Measurements from ENCODE around the gene MTMR1.

MTMR1 gene

GRCh38 chrX:150779385-150779784 is 86.2 kb downstream of the MTMR1 start:
- ATAC-seq = no peak
- no peak for TF ChIP-seq CSRNP3 (CRISPR knock-in tag; IDR thresholded peaks at IDR 0.05)
- TF ChIP-seq ARNTL (CRISPR knock-in tag; IDR thresholded peaks at IDR 0.05; ENCODE audit: borderline replicate concordance, low read depth) = no peak

- TF ChIP-seq ZNF565 (CRISPR knock-in tag; conservative IDR thresholded peaks at IDR 0.05; ENCODE audit: low read depth) = no peak
- no peak for TF ChIP-seq PPARA (CRISPR knock-in tag; IDR thresholded peaks at IDR 0.05; ENCODE audit: borderline replicate concordance)
- no peak for TF ChIP-seq TSHZ2 (CRISPR knock-in tag; IDR thresholded peaks at IDR 0.05)
- TF ChIP-seq OSR1 (CRISPR knock-in tag; IDR thresholded peaks at IDR 0.05) = no peak
- TF ChIP-seq POU6F1 (CRISPR knock-in tag; IDR thresholded peaks at IDR 0.05; ENCODE audit: borderline replicate concordance, low read depth) = no peak
- no peak for TF ChIP-seq BACH2 (CRISPR knock-in tag; IDR thresholded peaks at IDR 0.05; ENCODE audit: borderline replicate concordance)
- no peak for TF ChIP-seq TCF4 (CRISPR knock-in tag; IDR thresholded peaks at IDR 0.05; ENCODE audit: borderline replicate concordance)
- TF ChIP-seq ZC3H10 (CRISPR knock-in tag; IDR thresholded peaks at IDR 0.05) = no peak
- no peak for TF ChIP-seq ISL1 (CRISPR knock-in tag; IDR thresholded peaks at IDR 0.05)
- TF ChIP-seq SNAI2 (CRISPR knock-in tag; IDR thresholded peaks at IDR 0.05) = no peak
- TF ChIP-seq ZNF70 (CRISPR knock-in tag; IDR thresholded peaks at IDR 0.05) = no peak
- no peak for TF ChIP-seq ZNF8 (CRISPR knock-in tag; IDR thresholded peaks at IDR 0.05)
- no peak for TF ChIP-seq CSDC2 (CRISPR knock-in tag; IDR thresholded peaks at IDR 0.05)
- no peak for TF ChIP-seq ARNTL (CRISPR knock-in tag; IDR thresholded peaks at IDR 0.05; ENCODE audit: borderline replicate concordance, low read depth)
- no peak for TF ChIP-seq TOX (CRISPR knock-in tag; IDR thresholded peaks at IDR 0.05; ENCODE audit: borderline replicate concordance)
- no peak for TF ChIP-seq ZFP3 (CRISPR knock-in tag; IDR thresholded peaks at IDR 0.05)
- no peak for TF ChIP-seq PATZ1 (CRISPR knock-in tag; IDR thresholded peaks at IDR 0.05; ENCODE audit: borderline replicate concordance)
- TF ChIP-seq GLIS3 (CRISPR knock-in tag; IDR thresholded peaks at IDR 0.05) = no peak
- no peak for TF ChIP-seq ZFP30 (CRISPR knock-in tag; IDR thresholded peaks at IDR 0.05)
- TF ChIP-seq CSRNP3 (CRISPR knock-in tag; IDR thresholded peaks at IDR 0.05) = no peak
Observed at GRCh38 chrX:150781677-150782076, 88.5 kb downstream of the MTMR1 start.

GRCh38 chrX:150790021-150790420 is 96.8 kb downstream of the MTMR1 start:
- ATAC-seq = no peak
- TF ChIP-seq ZNF70 (CRISPR knock-in tag; IDR thresholded peaks at IDR 0.05) (no peak), TOX (CRISPR knock-in tag; IDR thresholded peaks at IDR 0.05; ENCODE audit: borderline replicate concordance) (no peak), ISL1 (CRISPR knock-in tag; IDR thresholded peaks at IDR 0.05) (no peak), ZNF565 (CRISPR knock-in tag; conservative IDR thresholded peaks at IDR 0.05; ENCODE audit: low read depth) (no peak), ZFP3 (CRISPR knock-in tag; IDR thresholded peaks at IDR 0.05) (no peak), POU6F1 (CRISPR knock-in tag; IDR thresholded peaks at IDR 0.05; ENCODE audit: borderline replicate concordance, low read depth) (no peak)

More at GRCh38 chrX:150781677-150782076, 88.5 kb downstream of the MTMR1 start:
- no peak for ATAC-seq
